ENCODE data around the gene NCK2.

DNA sequence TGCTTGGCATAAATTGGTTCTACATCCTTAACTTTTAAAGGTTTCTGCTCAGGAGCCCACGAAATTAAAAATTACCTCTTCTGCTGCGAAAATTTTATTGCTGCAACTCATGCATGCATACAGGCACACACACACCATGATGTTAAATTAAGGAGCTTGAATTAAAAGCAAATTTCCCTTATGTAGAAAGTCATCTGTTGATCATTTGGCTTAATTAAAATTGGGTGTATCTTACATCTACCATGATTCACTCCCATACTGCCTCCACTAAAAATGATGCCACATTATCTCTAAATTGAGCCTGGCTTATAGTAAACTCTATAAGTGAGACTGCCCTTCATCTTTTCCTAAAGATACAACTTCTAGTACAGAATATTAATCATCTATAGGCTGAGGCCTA lies 145.4 kb downstream of the NCK2 start:
- TF ChIP-seq, protein P1, sequence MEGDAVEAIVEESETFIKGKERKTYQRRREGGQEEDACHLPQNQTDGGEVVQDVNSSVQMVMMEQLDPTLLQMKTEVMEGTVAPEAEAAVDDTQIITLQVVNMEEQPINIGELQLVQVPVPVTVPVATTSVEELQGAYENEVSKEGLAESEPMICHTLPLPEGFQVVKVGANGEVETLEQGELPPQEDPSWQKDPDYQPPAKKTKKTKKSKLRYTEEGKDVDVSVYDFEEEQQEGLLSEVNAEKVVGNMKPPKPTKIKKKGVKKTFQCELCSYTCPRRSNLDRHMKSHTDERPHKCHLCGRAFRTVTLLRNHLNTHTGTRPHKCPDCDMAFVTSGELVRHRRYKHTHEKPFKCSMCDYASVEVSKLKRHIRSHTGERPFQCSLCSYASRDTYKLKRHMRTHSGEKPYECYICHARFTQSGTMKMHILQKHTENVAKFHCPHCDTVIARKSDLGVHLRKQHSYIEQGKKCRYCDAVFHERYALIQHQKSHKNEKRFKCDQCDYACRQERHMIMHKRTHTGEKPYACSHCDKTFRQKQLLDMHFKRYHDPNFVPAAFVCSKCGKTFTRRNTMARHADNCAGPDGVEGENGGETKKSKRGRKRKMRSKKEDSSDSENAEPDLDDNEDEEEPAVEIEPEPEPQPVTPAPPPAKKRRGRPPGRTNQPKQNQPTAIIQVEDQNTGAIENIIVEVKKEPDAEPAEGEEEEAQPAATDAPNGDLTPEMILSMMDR (IDR thresholded peaks at IDR 0.05): no peak
- TF ChIP-seq POLR2A (IDR thresholded peaks at IDR 0.05): no peak

Data from esophagus squamous epithelium (tissue), 4 donors.